NCI-H748 (cell line): ENCODE results near the gene LMF2.

Experiments
- DNase-seq: peaks from one replicate; lab custom pipeline; 2025; ENCODE audit not compliant: unreplicated experiment; lab: John Stamatoyannopoulos, UW

Gene LMF2

DNA sequence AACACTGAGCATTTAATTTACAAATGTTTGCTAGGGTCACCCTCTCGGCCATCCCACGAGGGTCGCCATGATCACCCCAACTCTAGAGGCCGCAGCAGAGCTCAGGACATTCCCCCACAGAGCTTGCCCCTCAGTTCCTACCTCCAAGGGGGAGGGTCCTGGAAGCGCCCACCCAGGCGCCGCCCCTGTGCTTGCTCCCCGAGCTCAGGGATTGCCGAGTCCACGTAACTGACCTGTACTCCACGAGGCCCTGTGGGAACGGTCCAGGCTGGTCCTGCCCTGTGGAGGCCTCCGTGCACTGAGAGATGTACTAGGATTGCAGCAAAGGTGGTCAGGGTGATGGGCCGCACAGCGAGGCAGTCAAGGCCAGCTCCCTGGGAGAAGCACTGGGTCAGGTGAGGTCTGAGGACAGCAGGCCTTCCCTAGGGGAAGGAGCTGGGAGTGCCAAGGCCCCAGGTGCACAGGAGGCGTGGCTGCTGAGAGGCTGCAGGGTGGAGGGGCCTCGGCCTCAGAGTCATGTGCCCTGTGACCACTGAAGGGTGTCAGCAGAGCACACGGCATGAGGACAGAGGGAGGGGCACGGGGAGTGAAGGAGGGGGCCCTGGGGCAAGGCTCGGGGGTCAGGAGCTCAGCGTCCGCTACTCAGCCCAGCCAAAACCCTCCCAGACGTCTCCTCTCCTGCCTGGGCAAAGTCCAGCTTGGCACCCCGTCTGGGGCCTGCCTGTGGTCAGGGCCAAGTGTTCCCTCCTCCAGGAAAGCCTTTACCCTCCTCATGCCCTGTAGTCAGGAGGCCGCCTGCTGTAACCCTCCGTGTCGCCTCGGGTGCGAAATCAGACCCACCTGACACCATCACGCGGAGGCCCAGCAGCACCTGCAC is 23.3 kb downstream of the LMF2 start:
- no peak for DNase-seq

DNA sequence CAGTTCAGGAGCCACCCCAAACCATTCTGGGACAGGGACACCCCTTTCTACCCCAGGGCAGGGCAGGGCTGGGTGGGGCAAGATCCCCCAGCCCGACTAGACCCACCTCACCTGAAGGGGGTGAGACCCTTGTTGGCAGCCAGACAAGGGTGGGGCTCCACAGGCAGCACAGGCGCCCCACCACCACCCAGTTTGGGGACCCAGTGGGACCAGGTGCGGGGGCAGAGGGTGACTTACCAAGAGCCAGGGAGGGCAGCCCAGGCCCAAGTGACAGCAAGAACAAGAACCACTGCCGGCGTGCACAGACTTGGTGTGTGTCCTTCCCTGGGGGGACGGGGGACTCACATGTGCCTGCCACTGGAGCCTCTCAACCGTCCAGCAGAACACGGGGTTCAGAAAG is 23.9 kb downstream of the LMF2 start:
- no peak for DNase-seq

DNA sequence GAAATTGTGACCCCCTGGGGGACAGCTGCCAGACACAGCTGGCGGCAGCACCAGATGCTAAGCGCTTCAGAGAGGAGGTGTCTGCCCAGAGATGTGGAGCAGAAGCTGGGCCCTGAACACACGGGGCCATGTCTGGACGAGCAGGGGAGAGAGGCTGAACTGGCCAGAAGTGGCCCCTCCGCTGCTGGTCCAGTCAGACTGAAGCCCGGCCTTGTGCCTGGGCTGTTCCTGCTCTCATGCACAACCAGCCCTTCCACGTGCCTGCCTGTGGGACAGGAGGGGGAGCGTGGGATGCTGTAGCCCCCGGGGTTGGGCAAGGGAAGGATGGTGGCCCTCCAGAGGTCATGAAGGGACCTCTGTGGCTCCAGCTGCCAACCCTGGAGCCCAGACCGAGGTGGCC is 24.4 kb downstream of the LMF2 start:
- DNase-seq, result no peak

DNA sequence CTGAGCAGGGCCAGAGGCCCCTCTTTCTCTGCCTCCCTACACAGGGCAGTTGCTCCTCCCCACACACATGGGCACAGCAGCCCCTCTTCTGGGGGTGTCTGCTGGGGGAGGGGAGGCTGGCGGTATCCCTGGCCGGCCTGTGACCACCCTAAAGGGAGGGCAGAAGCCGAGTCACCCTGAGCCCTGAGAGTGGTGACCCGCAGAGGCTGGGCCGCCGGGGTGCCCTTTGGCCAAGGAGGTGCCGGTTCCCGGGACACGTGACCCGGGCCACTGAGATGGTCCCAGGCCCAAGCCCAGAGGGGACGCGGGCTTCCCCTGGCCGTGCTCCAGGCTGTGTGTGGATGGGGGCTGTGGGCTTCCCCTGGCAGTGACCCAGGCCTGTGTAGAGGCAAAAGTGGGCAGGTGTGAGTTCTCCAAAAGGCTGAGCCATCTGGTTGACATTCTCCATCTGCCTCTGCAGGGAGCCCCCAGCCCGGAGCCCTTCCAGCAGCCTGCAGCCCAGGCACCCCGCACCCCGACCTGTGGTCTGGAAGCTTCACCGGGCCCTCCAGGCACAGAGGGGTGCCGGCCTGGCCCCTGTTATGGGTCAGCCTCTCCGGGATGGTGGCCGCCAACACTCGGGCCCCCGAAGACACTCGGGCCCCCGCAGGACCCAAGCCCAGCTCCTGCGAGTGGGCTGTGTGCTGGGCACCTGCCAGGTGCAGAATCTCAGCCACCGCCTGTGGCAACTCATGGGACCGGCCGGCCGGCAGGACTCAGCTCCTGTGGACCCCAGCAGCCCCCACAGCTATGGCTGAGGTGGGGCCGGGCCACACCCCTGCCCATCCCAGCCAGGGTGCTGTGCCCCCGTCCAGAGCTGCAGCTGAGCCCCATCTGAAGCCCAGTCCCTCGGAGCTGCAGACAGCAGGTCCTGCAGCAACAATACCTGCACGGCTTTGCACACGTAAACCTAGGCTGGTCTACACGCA is 25.1 kb downstream of the LMF2 start:
- no peak for DNase-seq

DNA sequence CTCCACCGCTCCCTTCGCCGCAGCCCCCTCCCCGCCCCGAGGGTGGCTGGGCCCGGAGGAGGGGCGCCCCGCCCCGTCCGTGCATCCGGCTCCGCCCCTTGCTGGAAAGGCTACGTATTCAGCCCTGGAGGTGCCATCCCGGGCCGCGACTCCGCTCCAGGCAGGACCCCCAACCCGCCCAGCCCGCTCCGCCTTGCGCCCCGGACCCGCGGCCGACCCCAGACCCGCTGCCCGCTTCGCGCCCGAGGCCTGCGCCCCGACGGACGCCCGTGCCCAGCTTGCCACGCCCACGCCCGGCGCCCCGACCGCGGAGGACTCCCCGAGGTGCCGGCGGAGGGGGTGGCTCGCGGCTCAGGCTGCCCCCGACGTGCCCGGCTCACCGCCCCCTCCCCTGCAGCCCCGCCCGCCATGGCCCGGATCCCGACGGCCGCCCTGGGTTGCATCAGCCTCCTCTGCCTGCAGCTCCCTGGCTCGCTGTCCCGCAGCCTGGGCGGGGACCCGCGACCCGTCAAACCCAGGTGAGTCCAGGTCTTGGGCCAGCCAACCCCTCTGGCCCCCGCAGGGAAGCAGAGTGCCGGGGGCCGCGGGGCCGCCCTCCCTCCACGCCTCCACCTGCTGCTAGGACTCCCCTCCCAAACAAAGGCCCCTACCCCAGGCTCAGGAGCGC is 25.9 kb downstream of the LMF2 start, which contains the start of gene ADM2:
TSS of gene ADM2 (plus strand) at position 104 of the 667 bp plus-strand sequence. CDS start at position 409, 305 bp downstream.
- peak; percentile 37 for DNase-seq

DNA sequence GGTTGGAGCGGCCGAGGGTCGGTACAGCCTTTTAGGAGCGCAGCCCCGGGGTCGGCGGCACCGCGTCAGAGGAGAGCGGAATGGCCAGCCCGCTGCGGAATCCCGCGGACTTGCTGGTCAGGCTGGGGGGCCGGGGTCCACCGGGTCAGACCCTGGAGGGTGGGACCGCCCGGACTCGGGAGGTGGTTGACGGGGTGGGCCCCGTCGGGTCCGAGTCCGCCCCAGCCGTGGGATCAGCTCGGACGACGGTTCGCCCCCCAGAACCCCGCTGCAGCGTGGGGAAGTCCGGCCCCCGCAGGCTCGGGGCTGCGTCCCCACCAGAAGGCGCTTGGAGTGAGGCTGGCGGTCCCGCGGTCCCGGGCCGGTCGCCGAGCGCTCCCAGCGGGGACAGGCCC is 26.5 kb downstream of the LMF2 start:
- DNase-seq, result no peak

DNA sequence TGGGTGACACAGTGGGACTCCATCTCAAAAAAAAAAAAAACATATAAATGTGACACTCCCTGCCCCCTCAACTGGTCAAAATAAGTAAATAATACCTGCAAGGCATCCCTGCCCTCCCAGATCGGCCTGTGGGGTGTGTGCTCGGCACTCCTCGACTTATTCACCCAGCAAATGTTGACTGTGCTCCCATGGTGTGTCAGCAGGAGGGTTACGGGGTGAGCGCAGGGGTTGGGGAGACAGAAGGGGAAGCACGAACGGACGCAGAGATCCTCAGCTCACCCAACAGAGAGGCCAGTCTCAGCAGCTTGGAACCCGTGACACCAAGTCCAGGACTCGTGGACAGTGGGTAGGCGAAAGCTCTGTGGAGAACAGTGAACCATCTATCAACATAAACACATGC is 27.8 kb downstream of the LMF2 start:
- DNase-seq, result no peak

DNA sequence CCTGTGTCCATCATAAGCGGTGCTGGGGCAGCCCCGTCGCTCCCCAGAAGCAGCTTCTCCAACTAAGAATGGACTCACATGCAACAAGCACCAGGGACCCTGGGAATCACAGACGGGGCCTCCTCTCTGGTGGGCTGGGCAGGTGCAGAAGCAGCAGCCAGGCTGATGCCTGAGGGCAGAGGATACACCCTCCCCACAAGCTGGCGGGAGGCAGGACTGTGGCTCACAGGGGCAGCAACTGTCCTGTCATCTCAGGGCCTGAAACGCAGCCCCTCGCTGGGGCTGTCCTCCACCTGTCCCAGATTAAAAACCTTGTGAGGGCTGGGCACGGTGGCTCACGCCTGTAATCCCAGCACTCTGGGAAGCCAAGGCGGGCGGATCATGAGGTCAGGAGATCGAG is 29.6 kb downstream of the LMF2 start:
- DNase-seq, result no peak

DNA sequence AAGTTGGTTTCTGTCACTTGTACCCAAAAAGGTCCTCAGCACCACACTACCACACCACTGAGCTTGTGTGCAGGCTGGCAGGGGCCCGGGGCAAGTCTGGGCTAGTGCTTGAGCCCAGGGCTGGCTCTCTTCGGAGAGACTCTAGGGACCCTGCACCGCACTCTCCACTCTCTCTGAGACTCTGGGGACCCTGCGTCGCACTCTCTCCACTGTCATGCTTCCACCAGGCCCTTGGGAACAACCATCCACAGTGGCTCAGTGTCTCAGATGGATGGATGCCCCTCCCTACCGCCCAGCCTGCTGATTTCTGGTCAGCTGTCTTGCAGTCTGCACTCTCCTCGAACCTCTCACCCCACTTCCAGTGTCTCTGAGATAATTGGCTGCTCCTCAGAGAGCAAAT is 30.6 kb downstream of the LMF2 start:
- DNase-seq, result no peak

DNA sequence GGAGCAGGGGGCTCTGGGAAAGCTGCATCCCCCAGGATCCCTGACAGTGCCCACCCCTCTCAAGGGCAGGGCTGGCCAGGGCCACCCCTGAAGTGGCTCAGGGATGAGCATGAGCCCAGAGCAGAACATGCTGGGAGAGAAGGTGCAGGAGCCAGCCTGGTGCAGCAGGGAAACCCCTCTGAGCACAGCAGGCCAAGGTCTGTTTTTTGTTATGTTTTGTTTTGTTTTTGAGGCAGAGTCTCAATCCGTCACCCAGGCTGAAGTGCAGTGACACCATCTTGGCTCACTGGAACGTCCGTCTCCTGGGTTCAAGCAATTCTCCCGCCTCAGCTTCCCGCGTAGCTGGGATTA is 31.9 kb downstream of the LMF2 start:
- no peak for DNase-seq

DNA sequence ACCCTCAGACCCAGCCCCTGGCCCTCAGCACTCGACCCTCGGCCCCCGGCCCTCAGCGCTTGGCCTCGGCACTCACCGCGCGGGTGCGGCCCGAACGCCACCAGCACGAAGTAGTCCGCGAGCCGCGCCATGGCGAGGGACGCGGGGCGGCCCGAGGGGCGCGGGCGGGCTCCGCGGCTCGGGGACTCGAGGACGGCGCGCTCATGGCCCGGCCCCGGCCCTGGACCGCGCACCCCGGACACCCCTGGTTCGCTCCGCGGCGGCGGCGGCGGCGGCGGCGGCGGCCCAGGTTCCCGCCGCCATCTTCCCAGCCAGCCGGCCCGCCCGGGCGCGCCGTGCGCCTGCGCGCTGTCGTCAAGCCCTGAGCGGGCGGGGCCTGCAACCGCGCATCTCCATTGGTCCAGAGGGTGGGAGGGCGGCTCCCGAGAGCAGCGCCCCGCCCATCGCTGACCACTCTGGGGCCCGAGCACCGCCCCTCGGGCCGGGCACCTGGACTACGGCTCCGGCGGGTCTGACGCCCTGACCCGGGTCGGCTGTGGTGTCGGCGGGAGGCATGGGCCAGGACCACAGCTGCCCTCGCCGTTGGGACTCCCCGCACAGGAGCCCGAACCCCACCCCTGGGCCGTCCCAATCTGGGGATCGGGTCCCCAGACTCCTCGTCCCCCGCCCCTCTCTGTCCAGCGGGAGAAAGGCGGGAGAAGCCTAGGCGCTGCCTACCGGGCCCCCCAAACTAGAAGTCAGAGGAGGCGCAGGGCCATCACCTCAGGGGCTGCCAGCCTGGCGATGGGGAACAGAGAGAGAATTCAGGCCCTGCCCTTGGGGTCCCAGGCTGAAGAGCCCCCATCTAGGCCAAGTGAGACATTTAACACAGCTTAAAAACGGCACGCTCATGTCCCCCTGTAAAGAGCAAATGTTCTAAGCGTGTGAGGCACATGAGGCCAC is 32.5 kb downstream of the LMF2 start, which contains the start of gene SBF1:
TSS of gene SBF1 (minus strand) at position 326 of the 942 bp plus-strand sequence. CDS start at position 131, 195 bp downstream.
- DNase-seq, result peak; percentile 92

DNA sequence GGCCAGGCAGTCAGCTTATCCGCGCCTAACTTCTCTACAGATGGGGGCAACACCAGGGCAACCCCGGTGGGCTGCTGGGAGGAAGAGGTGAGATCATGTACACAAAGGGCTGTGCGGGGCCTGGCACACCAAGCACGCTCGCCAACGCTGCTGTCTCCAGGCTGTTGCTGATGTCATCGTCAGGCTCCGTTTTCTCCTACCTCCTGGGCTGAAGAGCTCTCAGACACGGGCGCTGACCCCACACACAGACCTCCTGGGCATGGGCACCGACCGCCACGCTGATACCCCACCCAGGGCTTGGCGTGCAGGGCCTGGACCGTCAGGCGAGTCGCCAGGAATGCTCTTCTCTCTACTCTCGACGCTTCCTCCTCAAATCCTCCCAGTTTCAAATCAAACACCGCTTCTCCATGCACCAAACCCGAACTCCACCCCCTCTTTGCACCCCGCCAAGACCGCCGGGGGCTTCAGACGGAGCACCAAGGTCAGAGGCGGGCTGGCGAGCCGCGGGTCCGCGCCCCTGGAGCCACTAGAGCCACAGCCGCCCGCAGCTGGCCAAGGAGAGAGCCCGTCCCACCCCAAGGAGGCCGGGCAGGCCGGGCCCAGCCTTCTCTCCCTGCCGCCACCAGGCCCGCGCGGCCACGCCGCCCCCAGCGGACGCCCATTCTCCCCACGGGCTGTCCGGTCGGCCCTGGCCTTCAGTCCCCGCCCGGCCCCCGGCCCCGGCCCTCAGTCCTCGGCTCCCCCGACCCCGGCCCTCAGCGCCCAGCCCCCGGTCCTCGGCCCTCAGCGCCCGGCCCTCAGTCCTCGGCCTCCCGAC is 33.4 kb downstream of the LMF2 start:
- DNase-seq, result peak; percentile 35

DNA sequence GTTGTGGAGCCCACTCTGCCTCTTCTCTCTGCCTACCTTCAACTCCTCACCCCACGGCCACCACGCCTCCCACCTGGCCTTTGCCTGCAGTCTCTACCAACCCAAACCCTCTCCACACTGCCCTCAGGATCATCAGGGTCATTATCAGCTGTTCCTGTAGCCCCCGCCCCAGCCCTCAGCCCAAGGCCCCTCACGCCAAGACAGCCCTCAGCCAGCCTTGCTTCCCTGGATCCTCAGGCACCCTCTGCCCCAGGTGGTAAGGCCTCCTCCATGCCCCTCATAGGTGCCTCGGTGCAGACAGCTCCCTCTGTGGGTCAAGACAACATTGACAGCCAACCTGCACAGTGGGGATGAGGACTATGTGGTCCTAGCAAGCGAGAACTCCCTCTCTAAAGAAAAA is 34.4 kb downstream of the LMF2 start:
- peak; percentile 32 for DNase-seq

DNA sequence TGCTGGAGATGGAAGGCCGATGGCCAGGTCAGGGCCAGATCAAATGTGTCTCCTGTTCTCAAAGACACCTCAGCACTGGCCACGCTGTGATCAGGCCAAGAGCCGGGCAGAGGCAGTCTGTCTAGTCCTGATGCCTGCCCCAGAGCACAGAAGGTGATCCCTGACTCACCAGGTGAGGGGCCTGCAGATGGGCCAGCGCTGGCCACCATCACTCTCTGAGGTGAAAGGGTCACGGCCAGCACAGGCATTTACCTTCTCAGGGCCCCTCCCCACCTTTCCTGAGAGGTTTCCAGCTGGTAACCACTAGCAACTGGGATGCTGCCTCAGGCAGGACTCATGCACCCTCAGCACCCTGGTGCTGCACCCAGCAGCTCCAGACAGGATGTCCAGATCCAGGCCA is 35.5 kb downstream of the LMF2 start:
- no peak for DNase-seq

DNA sequence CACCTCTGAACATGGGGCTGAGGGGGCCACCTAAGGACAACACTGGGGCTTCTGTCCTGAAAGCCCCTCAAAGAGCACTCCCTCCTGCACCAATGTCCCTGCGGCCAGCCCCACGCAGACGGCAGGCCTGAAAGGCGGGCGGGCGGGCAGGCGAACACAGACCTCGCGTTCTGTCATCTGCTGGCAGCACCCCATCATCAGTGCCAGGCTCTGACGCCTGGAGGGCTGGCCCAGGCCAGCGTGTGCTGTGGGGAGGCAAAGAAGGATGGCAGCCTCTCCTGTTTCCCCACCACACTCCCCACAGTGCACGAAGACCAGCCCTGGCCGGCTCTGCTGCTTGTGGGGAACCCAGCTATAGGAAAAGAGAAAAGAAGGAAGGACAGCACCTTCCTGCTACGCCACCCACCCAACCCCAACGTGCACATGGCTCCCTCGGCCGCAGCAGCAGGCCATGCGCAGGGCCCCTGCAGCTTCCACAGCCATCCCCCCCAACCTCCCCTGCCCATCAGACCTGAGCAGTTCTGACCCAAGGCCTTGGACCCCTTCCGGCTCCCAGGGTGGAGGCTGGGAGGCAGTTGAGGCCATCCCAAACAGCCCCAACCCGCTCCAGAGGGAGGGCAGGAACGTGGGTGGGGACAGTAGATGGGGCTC is 36.2 kb downstream of the LMF2 start:
- DNase-seq, result no peak

DNA sequence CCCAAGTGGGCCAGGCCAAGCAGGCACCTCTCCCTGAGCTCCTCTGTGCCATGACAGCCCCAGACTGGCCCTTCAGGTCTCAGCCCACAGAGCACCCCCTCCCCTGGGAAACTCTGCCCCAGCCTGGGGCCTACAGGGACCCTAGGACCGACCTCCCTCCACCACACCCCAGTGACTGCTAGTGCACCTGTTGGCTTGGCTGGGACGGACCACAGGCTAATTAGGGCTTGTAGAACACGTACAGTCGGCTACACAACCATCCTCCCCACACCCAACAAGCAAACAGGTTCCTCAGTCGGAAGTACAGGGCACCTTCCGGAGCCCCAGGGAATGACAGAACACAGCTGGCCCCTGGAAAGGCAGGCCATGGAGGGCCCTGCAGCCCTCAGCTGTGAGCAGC is 37.0 kb downstream of the LMF2 start:
- DNase-seq, result no peak

DNA sequence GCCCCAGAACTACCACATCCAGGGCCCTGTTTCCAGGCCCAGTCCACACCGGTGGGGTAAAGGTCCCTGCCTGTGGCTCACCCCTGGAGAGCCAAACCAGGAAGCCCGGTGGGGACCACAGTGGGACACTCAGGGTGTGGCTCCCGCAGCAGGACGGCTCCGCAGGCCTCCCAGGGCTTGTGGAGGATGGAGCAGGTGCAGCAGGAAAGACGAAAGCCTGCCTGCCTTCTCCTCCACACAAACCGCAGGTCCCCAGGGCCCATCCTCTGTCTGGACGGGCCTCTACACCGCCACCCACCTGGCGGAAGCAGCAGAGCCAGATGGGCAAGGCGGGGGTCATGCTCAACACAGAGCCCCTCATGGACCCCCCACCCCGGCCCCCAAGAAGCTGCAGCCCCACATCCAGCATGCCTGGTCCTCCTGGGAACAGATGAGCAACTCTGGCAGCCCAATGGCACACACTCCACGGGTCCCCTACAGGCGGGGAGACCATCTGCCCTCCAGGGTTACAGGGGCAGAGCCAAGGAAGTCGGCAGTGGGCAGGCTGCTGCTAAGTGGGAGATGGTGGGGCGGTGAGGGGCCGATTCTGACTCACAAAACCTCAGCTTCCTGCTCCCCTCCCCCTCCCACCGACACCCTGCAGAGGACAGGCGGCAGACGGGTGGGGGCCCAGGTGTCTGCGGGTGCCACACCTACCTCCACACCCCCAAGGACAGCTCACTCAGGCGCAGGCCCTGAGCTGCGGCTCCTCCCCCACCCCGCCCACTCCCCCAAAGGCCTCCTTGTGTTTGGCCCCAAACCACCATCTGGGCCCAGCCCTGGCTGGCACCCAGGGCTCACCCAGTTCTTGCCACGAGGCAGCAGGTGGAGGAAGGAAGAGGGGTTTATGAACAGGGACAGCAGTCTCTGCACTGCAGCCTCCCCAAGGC is 37.9 kb downstream of the LMF2 start:
- DNase-seq, result no peak

DNA sequence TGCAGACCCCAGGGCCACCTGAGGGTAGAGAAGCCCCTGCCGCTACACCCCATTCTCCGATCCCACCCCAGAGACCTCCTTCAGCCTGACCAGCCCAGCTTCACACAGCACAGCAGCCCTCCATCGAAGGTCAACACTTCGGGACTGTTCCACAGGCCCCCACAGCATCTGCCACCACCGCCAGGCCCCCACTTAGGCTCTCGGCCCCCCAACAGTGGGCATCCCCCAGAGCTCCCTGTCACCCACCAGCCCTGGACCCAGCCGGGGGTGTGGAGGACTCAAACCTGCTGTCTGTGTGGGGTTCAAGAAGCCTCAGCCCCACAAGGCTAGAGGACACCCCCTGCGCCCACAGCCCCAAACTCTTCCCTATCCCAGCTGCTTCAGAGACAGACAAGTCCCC is 38.9 kb downstream of the LMF2 start:
- DNase-seq, result no peak
